Ishikawa (cell line): ENCODE data around the gene STRN.

ENCODE experiments used
- RAD21 ChIP-seq: IDR thresholded peaks from 2 replicates; pipeline ENCODE4 v1.6.1; 2012; ENCODE audit warnings: low read depth
- TAF1 ChIP-seq: IDR thresholded peaks from 2 replicates; pipeline ENCODE4 v1.6.1; 2012; ENCODE audit warnings: low read depth, mild to moderate bottlenecking

- TF ChIP-seq TAF1 (no peak), RAD21 (no peak)
Measured at GRCh38 chr2:36805635-36806224, 160.6 kb downstream of the STRN start.
